Heart left ventricle (tissue), 16 donors: ENCODE data around the gene MARK3. TPM values are rescaled to one million over a fixed set of nuclear protein-coding genes. Genes with fewer than 3 reads are reported as not detected.

Experiments used
- ATAC-seq, 4 donors: fragments of 200-7000 bp; cut with Tn5 transposase; one replicate each; pipeline ENCODE4 v1.9.1; 2020 to 2022; ENCODE audit warnings: moderate library complexity in 4 of 4, mild to moderate bottlenecking in 3 of 4, moderate number of reproducible peaks in 1 of 4
- DNase-seq, 5 donors: peaks; one replicate each; pipeline ENCODE4 v3.0.0-alpha.2; 2020
- H3K27ac ChIP-seq, 12 donors: fragments of 200-600 bp; sonication (generic) in 4 of 12; one replicate each; pipeline versions ENCODE4 v1.5.0 to v1.8.0; 2016 to 2022; ENCODE audit warnings: mild to moderate bottlenecking in 2 of 12
- H3K27me3 ChIP-seq, 9 donors: fragments of 200-600 bp; sonication (generic) in 2 of 9; one replicate each; pipeline versions ENCODE4 v1.5.1 to v1.8.0; 2016 to 2022; ENCODE audit warnings: mild to moderate bottlenecking in 3 of 9
- H3K36me3 ChIP-seq, 9 donors: fragments of 200-600 bp; sonication (generic) in 2 of 9; one replicate each; pipeline versions ENCODE4 v1.5.0 to v1.8.0; 2018 to 2022; ENCODE audit warnings: mild to moderate bottlenecking in 2 of 9
- H3K4me1 ChIP-seq, 12 donors: fragments of 200-600 bp; sonication (generic) in 4 of 12; one replicate each; pipeline versions ENCODE4 v1.5.0 to v1.8.0; 2016 to 2022; ENCODE audit warnings: mild to moderate bottlenecking in 3 of 12
- H3K4me3 ChIP-seq, 12 donors: fragments of 200-600 bp; sonication (generic) in 4 of 12; one replicate each; pipeline versions ENCODE4 v1.5.0 to v1.8.0; 2017 to 2022; ENCODE audit warnings: mild to moderate bottlenecking in 9 of 12, moderate library complexity in 4 of 12
- H3K9me3 ChIP-seq, 12 donors: fragments of 200-600 bp; sonication (generic) in 4 of 12; one replicate each; pipeline versions ENCODE4 v1.5.0 to v1.8.0; 2016 to 2022; ENCODE audit warnings: mild to moderate bottlenecking in 1 of 12
- CTCF ChIP-seq, 12 donors: fragments of 200-600 bp; sonication (generic) in 4 of 12; IDR thresholded peaks; one replicate each; pipeline versions ENCODE4 v1.5.0 to v1.8.0; 2018 to 2022; ENCODE audit warnings: antibody characterized with exemption in 12 of 12, mild to moderate bottlenecking in 5 of 12
- POLR2A ChIP-seq, 2 donors: fragments of 450-650 bp; IDR thresholded peaks; one replicate each; pipeline ENCODE4 v1.6.1; 2017; ENCODE audit warnings: antibody characterized with exemption in 2 of 2, mild to moderate bottlenecking in 2 of 2, moderate library complexity in 2 of 2
- WGBS, 4 donors: extraction: QIAGEN DNeasy Blood & Tissue Kit in 2 of 4; methylation state at CpG; one replicate each; pipeline versions ENCODE4 v1.1.5 to v1.1.7; 2013 to 2018; 5-methylcytosine and 5-hydroxymethylcytosine counted together
- intact Hi-C, 10 donors: fragments of 100-400 bp; cut with DNase I; formaldehyde crosslinking; loops; one replicate each; pipeline versions ENCODE4 v1.11.1 to v1.14.2; 2022
- polyA plus RNA-seq, 2 donors: library from polyadenylated mRNA; stranded (reverse); fragments of 200-250 nt; gene quantifications; one replicate each; pipeline ENCODE4 v1.2.3, GENCODE V29; 2013
- total RNA-seq, 9 donors: library from RNA; depleted of rRNA in 2 of 9; stranded (reverse); fragments of >200 nt in 2 of 9; fragmentation: NEBNext Ultra II Directional in 3 of 9; extraction: Animal tissue kit (Norgen Biotek cat#: 25700) in 3 of 9; gene quantifications; one replicate each; pipeline versions ENCODE4 v1.1.0 to v1.2.4, GENCODE V29; 2016 to 2023
- donor health status: ischemic (EF 13 %, LVEDD 7.1; RV severe dilation, severe dysfunction).
- donor health status: healthy with polysubstance abuse.
- donor health status: DM: no; HTN: yes; CAD: no.
- donor health status: DM: no; HTN: no; CAD: no.
- donor health status: ischemic (EF 25% LVEDD 6.9; RV normal size, moderate dysfunction).
- donor health status: ischemic (EF 25% LVEDD 5.7; RV mildly dilated, moderate dysfunction).
- donor health status: healthy.
- donor health status: DM: yes; HTN: yes; CAD: no.
- donor health status: ischemic (EF 35%, LVEDD 5.7; RV mildly dilated, moderate dysfunction).
- donor health status: nonischemic (EF 11% LVEDD 7.7; RV severe dilation, severe dysfunction).
- donor health status: DM: yes; HTN: yes; CAD: no.
- donor health status: PGD.
- donor health status: ischemic (EF 29% LVEDD 5.4; RV normal size, mild dysfunction).
- donor health status: nonischemic (EF 23%, LVEDD 6.1; RV moderate dilation, normal function).

MARK3 gene
- total and polyA plus RNA-seq, 11 donors = 54.0 to 156 (median 111) TPM

GRCh38 chr14:103529383-103530365 is 144.5 kb downstream of the MARK3 start:
- ATAC-seq (no peak), DNase-seq (peak in 1 of 5 donors; percentile 65)
- no peaks in the 10 kb centered on the region for H3K9me3 ChIP-seq
- peak overlapping the region; percentile 82 to 98 (median 95) for H3K27ac ChIP-seq
- peaks cover 3 to 59% (median 30%) of the 10 kb centered on the region in 12 donors for H3K4me1 ChIP-seq
- peaks cover 0 to 28% (median 4%) of the 10 kb centered on the region in 9 donors for H3K36me3 ChIP-seq
- H3K27me3 ChIP-seq = no peaks in the 10 kb centered on the region
- 48 to 61% (median 53%) methylated on average over 35 to 42 of the region's 42 CpGs for WGBS, 4 donors
- H3K4me3 ChIP-seq = peak overlapping the region; percentile 66 to 100 (median 86)
- TF ChIP-seq CTCF (IDR thresholded peaks at IDR 0.05) (no peak), POLR2A (IDR thresholded peaks at IDR 0.05) (no peak)
- intact Hi-C loops = no loop called here

- Histone ChIP-seq H3K4me3 (peak overlapping the region in 3 of 12 donors; percentile 89 to 100 (median 92)), H3K4me1 (peaks cover 3 to 52% (median 30%) of the 10 kb centered on the region in 12 donors), H3K27me3 (no peaks in the 10 kb centered on the region), H3K27ac (peak overlapping the region in 1 of 12 donors; percentile 96), H3K36me3 (peaks cover 0 to 28% (median 4%) of the 10 kb centered on the region in 9 donors), H3K9me3 (no peaks in the 10 kb centered on the region)
- 50 to 58% (median 55%) methylated on average over 4 to 7 of the region's 7 CpGs for WGBS, 4 donors
- TF ChIP-seq CTCF (IDR thresholded peaks at IDR 0.05) = no peak
- TF ChIP-seq POLR2A (IDR thresholded peaks at IDR 0.05) = no peak
- intact Hi-C loops = no loop called here
- DNase-seq (no peak), ATAC-seq (no peak)
Measured at GRCh38 chr14:103530390-103530789, 145.2 kb downstream of the MARK3 start.

GRCh38 chr14:103530831-103531230 is 145.6 kb downstream of the MARK3 start:
- WGBS, 4 donors = 88 to 92% (median 89%) methylated on average over 6 to 11 of the region's 11 CpGs
- Histone ChIP-seq H3K27me3 (no peaks in the 10 kb centered on the region), H3K27ac (peak overlapping the region in 1 of 12 donors; percentile 96), H3K36me3 (peaks cover 0 to 29% (median 4%) of the 10 kb centered on the region in 9 donors), H3K4me1 (peaks cover 3 to 52% (median 28%) of the 10 kb centered on the region in 12 donors), H3K4me3 (no peak overlapping the region), H3K9me3 (no peaks in the 10 kb centered on the region)
- intact Hi-C loops = no loop called here
- ATAC-seq (no peak), DNase-seq (no peak)
- TF ChIP-seq POLR2A (IDR thresholded peaks at IDR 0.05) (no peak), CTCF (IDR thresholded peaks at IDR 0.05) (no peak)
